Mucosa of descending colon (tissue), 3 donors: ENCODE data around the gene DDHD1. TPM values are rescaled to one million over a fixed set of nuclear protein-coding genes. Genes with fewer than 3 reads are reported as not detected.

ENCODE experiments used
- ATAC-seq: fragments of 200-7000 bp; cut with Tn5 transposase; one replicate; pipeline ENCODE4 v1.9.1; 2020; ENCODE audit warnings: mild to moderate bottlenecking, moderate library complexity
- DNase-seq, 3 donors: peaks; one replicate each; pipeline ENCODE4 v3.0.0-alpha.2; 2020
- H3K36me3 ChIP-seq: fragments of 200-600 bp; one replicate; pipeline ENCODE4 v1.8.0; 2021; ENCODE audit warnings: low read depth, mild to moderate bottlenecking
- H3K4me1 ChIP-seq: fragments of 200-600 bp; one replicate; pipeline ENCODE4 v1.8.0; 2021; ENCODE audit warnings: low read depth, mild to moderate bottlenecking
- H3K4me3 ChIP-seq: fragments of 200-600 bp; one replicate; pipeline ENCODE4 v1.8.0; 2021; ENCODE audit warnings: mild to moderate bottlenecking
- H3K9me3 ChIP-seq: fragments of 200-600 bp; one replicate; pipeline ENCODE4 v1.8.0; 2021; ENCODE audit warnings: mild to moderate bottlenecking
- CTCF ChIP-seq: fragments of 200-600 bp; IDR thresholded peaks from one replicate; pipeline ENCODE4 v1.8.0; 2022; ENCODE audit warnings: antibody characterized with exemption, mild to moderate bottlenecking
- intact Hi-C, 2 donors: fragments of 100-400 bp; cut with DNase I in 1 of 2; cut with micrococcal nuclease in 1 of 2; formaldehyde crosslinking; loops; one replicate each; pipeline versions ENCODE4 v1.11.0 to v1.11.1; 2022; cut with DNase I, micrococcal nuclease
- total RNA-seq, 3 donors: library from RNA; stranded (reverse); fragmentation: NEBNext Ultra II Directional in 2 of 3; extraction: Animal tissue kit (Norgen Biotek cat#: 25700) in 2 of 3; gene quantifications; one replicate each; pipeline versions ENCODE4 v1.2.1 to v1.2.4, GENCODE V29; 2021 to 2023
- donor health status: DM: no; HTN: no; CAD: no; lungs with moderate emphysema.
- donor health status: DM: no; HTN: no; CAD: no.
- donor health status: DM: no; HTN: yes; CAD: no.

DDHD1 gene
- total RNA-seq, 3 donors from 2014 or later, result 7.7 to 15.7 (median 8.2) TPM

- Histone ChIP-seq H3K4me3 (no peak overlapping the region), H3K4me1 (no peaks in the 10 kb centered on the region), H3K36me3 (no peaks in the 10 kb centered on the region), H3K9me3 (no peaks in the 10 kb centered on the region)
- TF ChIP-seq CTCF, result no peak
- intact Hi-C loops, result no loop called here
- DNase-seq (no peak), ATAC-seq (no peak)
Measured at GRCh38 chr14:53022593-53022992, 130.5 kb downstream of the DDHD1 start.

GRCh38 chr14:53020193-53020932 is 132.8 kb downstream of the DDHD1 start:
- H3K4me3 ChIP-seq, result no peak overlapping the region
- no peaks in the 10 kb centered on the region for H3K4me1 ChIP-seq
- no peaks in the 10 kb centered on the region for H3K36me3 ChIP-seq
- H3K9me3 ChIP-seq, result no peaks in the 10 kb centered on the region
- TF ChIP-seq CTCF, result no peak
- ATAC-seq, result no peak
- intact Hi-C loops, result no loop called here
- DNase-seq, result no peak

GRCh38 chr14:53019406-53019805 is 133.7 kb downstream of the DDHD1 start:
- Histone ChIP-seq H3K9me3 (no peaks in the 10 kb centered on the region), H3K4me3 (no peak overlapping the region), H3K4me1 (no peaks in the 10 kb centered on the region), H3K36me3 (no peaks in the 10 kb centered on the region)
- no peak for TF ChIP-seq CTCF
- DNase-seq (no peak), ATAC-seq (no peak)
- intact Hi-C loops, result no loop called here

- Histone ChIP-seq H3K36me3 (no peaks in the 10 kb centered on the region), H3K4me3 (no peak overlapping the region), H3K9me3 (no peaks in the 10 kb centered on the region), H3K4me1 (no peaks in the 10 kb centered on the region)
- ATAC-seq (no peak), DNase-seq (no peak)
- intact Hi-C loops, result no loop called here
- no peak for TF ChIP-seq CTCF
Measured at GRCh38 chr14:53017837-53018236, 135.3 kb downstream of the DDHD1 start.

GRCh38 chr14:53016919-53017318 is 136.2 kb downstream of the DDHD1 start:
- no peaks in the 10 kb centered on the region for H3K36me3 ChIP-seq
- TF ChIP-seq CTCF, result no peak
- H3K4me1 ChIP-seq, result no peaks in the 10 kb centered on the region
- DNase-seq (no peak), ATAC-seq (no peak)
- H3K9me3 ChIP-seq, result no peaks in the 10 kb centered on the region
- H3K4me3 ChIP-seq, result no peak overlapping the region
- intact Hi-C loops, result no loop called here
